PC-3 (cell line): ENCODE results near the gene MRPL24. TPM values are rescaled to one million over a fixed set of nuclear protein-coding genes. Genes with fewer than 3 reads are reported as not detected.
"Not testable (repeated sequence)": the region's sequence is repeated elsewhere in the genome, so short reads cannot be mapped to it uniquely, and the experiment has no call there.

Source experiments
- ATAC-seq: fragments of 200-7000 bp; cut with Tn5 transposase; 2 replicates; pipeline ENCODE4 v1.9.1; 2020; ENCODE audit warnings: mild to moderate bottlenecking, moderate library complexity
- BruUV-seq: library from RNA; stranded (reverse); fragments of 400-500 nt; replicated peaks from 2 replicates; lab custom pipeline; 2021; lab: Mats Ljungman, UMichigan
- CTCF ChIA-PET: fragments of 300-600 bp; sonication (Branson Sonifier 250); formaldehyde crosslinking; loops from one replicate; lab custom pipeline; 2022; ENCODE audit warnings: antibody characterized with exemption; lab: Charles Lee
- POLR2A ChIA-PET: fragments of 300-600 bp; sonication (Branson Sonifier 250); formaldehyde crosslinking; loops from one replicate; lab custom pipeline; 2022; ENCODE audit warnings: antibody characterized with exemption; ENCODE audit not compliant: unreplicated experiment; lab: Charles Lee
- DNase-seq: peaks from one replicate; pipeline ENCODE4 v3.0.0-alpha.2; 2015
- H2AFZ ChIP-seq: fragments of 300-600 bp; sonication (generic); 2 replicates; pipeline ENCODE4 v1.6.0; 2016; ENCODE audit warnings: antibody characterized with exemption, low read length
- H3F3A ChIP-seq: fragments of 300-600 bp; sonication (generic); one replicate; pipeline ENCODE4 v1.6.0; 2017; ENCODE audit warnings: antibody characterized with exemption, low read length, control low read depth, mild to moderate bottlenecking; ENCODE audit not compliant: unreplicated experiment
- H3K27ac ChIP-seq: fragments of 300-600 bp; sonication (generic); 2 replicates; pipeline ENCODE4 v1.5.1; 2016; ENCODE audit warnings: mild to moderate bottlenecking, low read length
- H3K27me3 ChIP-seq: fragments of 300-600 bp; sonication (generic); 2 replicates; pipeline ENCODE4 v1.6.1; 2016; ENCODE audit warnings: low read length, mixed read lengths
- H3K36me3 ChIP-seq: fragments of 300-600 bp; sonication (generic); 2 replicates; pipeline ENCODE4 v1.6.1; 2016; ENCODE audit warnings: low read depth, mixed run types, low read length, mixed read lengths
- H3K4me1 ChIP-seq: fragments of 300-600 bp; sonication (generic); 2 replicates; pipeline ENCODE4 v1.5.1; 2016; ENCODE audit warnings: low read length; ENCODE audit not compliant: insufficient read depth
- H3K4me2 ChIP-seq: fragments of 300-600 bp; sonication (generic); 2 replicates; pipeline ENCODE4 v1.6.0; 2016; ENCODE audit warnings: low read length
- H3K4me3 ChIP-seq: fragments of 300-600 bp; sonication (generic); 2 replicates; pipeline ENCODE4 v1.5.1; 2016; ENCODE audit warnings: mild to moderate bottlenecking, low read length, mixed read lengths
- H3K79me2 ChIP-seq: fragments of 300-600 bp; sonication (generic); 2 replicates; pipeline ENCODE4 v1.6.1; 2017; ENCODE audit warnings: low read length, mixed read lengths
- H3K9ac ChIP-seq: fragments of 300-600 bp; sonication (generic); 2 replicates; pipeline ENCODE4 v1.6.0; 2016; ENCODE audit warnings: mild to moderate bottlenecking, low read length
- H3K9me2 ChIP-seq: fragments of 300-600 bp; sonication (generic); replicated peaks from 2 replicates; pipeline ENCODE4 v1.6.1; 2016; ENCODE audit warnings: mixed run types, low read length, mixed read lengths
- H3K9me3 ChIP-seq: fragments of 300-600 bp; sonication (generic); 2 replicates; pipeline ENCODE4 v1.6.1; 2016; ENCODE audit warnings: low read length, mixed read lengths
- H4K20me1 ChIP-seq: fragments of 300-600 bp; sonication (generic); 2 replicates; pipeline ENCODE4 v1.6.1; 2016; ENCODE audit warnings: low read length, mixed read lengths
- EZH2 ChIP-seq: fragments of 300-600 bp; sonication (generic); IDR thresholded peaks from one replicate; pipeline ENCODE4 v1.6.1; 2017; ENCODE audit warnings: antibody characterized with exemption, mild to moderate bottlenecking, low read length; ENCODE audit not compliant: unreplicated experiment
- EZH2phosphoT487 ChIP-seq: fragments of 300-600 bp; sonication (generic); IDR thresholded peaks from 2 replicates; pipeline ENCODE4 v1.6.1; 2018; ENCODE audit warnings: mild to moderate bottlenecking, antibody characterized with exemption, low read length, borderline replicate concordance
- intact Hi-C: fragments of 100-400 bp; cut with micrococcal nuclease; formaldehyde crosslinking; loops from 2 replicates; pipeline ENCODE4 v1.9.0; 2023
- total RNA-seq: library from RNA; depleted of rRNA; stranded (reverse); fragments of >200 nt; gene quantifications from 2 replicates; pipeline ENCODE4 v1.2.3, GENCODE V29; 2014
- TF ChIP-seq, protein P1 (sequence below): fragments of 300-600 bp; sonication (generic); conservative IDR thresholded peaks from 2 replicates; pipeline ENCODE4 v1.5.1; 2017; ENCODE audit warnings: antibody characterized with exemption, low read depth, mild to moderate bottlenecking, low read length

MRPL24 gene
- total RNA-seq, 1 experiment from 2014 or later = 275 TPM

DNA sequence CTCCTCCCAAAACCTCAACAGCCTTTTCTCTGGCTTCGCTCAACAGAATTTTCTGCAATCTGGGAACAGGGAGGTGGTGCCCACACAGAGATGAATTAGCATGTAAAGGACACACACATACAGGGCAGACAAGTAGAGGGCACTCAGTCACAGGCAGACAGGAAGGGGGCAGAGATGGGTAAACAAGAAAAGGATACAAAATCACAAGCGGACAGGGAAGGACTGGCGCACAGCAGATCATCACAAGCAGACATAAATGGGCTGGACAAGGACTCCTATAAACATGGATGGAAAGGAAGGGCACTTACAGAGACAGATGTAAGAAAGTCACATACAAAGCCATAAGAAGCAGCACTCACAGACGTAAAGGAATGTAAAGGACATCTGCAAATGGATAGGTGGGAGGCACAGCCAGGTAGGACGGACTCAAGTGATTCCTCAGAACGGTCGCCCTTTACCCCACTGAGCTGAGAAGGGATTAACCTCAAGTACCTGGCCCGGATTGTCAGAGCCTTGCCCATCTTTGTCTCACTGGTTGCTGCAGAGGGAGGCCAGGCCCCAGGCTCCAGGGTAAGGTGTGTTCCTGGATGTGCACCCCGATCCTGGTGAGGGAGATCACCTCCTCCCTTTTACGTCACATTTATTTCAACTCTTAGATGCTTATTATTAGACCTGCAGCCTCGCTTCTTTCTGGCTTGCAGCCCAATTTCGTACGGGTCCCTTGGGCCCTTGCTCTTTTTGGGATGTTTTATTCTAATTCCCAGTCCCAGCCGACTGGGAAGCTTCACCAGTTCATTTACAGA, 25.6 kb upstream of the MRPL24 start:
- Histone ChIP-seq H3F3A (no peaks in the 10 kb centered on the region), H4K20me1 (peaks cover 4% of the 10 kb centered on the region; the same call in 1 of the 2 replicates), H3K27me3 (no peaks in the 10 kb centered on the region), H3K79me2 (peaks cover 50% of the 10 kb centered on the region), H3K27ac (peak overlapping the region; percentile 74), H3K9me2 (no peaks in the 10 kb centered on the region), H3K4me1 (peaks cover 31% of the 10 kb centered on the region), H3K9ac (peak overlapping the region; percentile 98), H3K4me3 (peak overlapping the region; percentile 74), H2AFZ (peak overlapping the region; percentile 91), H3K9me3 (no peaks in the 10 kb centered on the region), H3K4me2 (peak overlapping the region; percentile 96), H3K36me3 (peaks cover 8% of the 10 kb centered on the region)
- ChIA-PET POLR2A (interaction anchor here (0.6 to 1.8 kb wide), 4 partner anchors 15 to 465 kb away, joined by 3 to 7 read pairs (median 6); partner anchors contain the start of genes HDGF, ISG20L2, METTL25B and MRPL24), CTCF (interaction anchor here (0.6 to 1.3 kb wide), 7 partner anchors 26 to 907 kb away, joined by 3 to 9 read pairs (median 3); partner anchors contain the start of gene MRPL24)
- DNase-seq (peak; percentile 47), ATAC-seq (peak; percentile 16)
- TF ChIP-seq EZH2 (no peak), EZH2phosphoT487 (no peak)
- TF ChIP-seq, protein P1, sequence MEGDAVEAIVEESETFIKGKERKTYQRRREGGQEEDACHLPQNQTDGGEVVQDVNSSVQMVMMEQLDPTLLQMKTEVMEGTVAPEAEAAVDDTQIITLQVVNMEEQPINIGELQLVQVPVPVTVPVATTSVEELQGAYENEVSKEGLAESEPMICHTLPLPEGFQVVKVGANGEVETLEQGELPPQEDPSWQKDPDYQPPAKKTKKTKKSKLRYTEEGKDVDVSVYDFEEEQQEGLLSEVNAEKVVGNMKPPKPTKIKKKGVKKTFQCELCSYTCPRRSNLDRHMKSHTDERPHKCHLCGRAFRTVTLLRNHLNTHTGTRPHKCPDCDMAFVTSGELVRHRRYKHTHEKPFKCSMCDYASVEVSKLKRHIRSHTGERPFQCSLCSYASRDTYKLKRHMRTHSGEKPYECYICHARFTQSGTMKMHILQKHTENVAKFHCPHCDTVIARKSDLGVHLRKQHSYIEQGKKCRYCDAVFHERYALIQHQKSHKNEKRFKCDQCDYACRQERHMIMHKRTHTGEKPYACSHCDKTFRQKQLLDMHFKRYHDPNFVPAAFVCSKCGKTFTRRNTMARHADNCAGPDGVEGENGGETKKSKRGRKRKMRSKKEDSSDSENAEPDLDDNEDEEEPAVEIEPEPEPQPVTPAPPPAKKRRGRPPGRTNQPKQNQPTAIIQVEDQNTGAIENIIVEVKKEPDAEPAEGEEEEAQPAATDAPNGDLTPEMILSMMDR = no peak
- intact Hi-C loops = loop anchor here (1.0 kb wide), 3 partner anchors 14 to 38 kb away; partner anchors contain the start of genes ISG20L2, METTL25B and MRPL24
- TSS peak; percentile 81 for BruUV-seq

DNA sequence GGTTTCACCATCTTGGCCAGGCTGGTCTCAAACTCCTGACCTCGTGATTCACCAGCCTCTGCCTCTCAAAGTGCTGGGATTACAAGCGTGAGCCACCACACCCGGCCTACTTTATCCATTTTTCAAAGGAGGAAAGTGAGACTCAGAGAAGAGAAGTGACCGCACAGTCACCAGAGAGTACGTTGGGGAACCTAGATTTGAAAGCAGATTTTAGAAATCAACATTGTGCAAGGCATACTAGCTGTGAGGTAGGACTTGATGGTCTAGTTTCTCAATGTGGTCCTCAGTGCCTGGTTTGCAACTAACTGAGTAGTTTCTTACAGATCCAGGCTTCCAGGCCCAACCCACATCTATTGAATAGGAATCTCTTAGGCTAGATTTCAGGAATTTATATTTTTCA, 24.8 kb upstream of the MRPL24 start:
- Histone ChIP-seq H4K20me1 (peaks cover 4% of the 10 kb centered on the region; the same call in 1 of the 2 replicates), H3K36me3 (peaks cover 3% of the 10 kb centered on the region), H3K9ac (no peak overlapping the region; the same call in 1 of the 2 replicates), H3K4me2 (peak overlapping the region; percentile 96), H3K27me3 (no peaks in the 10 kb centered on the region), H3K4me1 (peaks cover 24% of the 10 kb centered on the region), H3K9me2 (no peaks in the 10 kb centered on the region), H3K27ac (no peak overlapping the region), H3K4me3 (peak overlapping the region; percentile 74), H3F3A (no peaks in the 10 kb centered on the region), H2AFZ (peak overlapping the region; percentile 91; the same call in 1 of the 2 replicates), H3K9me3 (no peaks in the 10 kb centered on the region), H3K79me2 (peaks cover 42% of the 10 kb centered on the region)
- ChIA-PET POLR2A (no interaction called here), CTCF (no interaction called here)
- ATAC-seq (no peak), DNase-seq (no peak)
- intact Hi-C loops = no loop called here
- BruUV-seq = no TSS peak
- no peak for TF ChIP-seq EZH2phosphoT487
- TF ChIP-seq EZH2 = no peak
- TF ChIP-seq, protein P1 = no peak

DNA sequence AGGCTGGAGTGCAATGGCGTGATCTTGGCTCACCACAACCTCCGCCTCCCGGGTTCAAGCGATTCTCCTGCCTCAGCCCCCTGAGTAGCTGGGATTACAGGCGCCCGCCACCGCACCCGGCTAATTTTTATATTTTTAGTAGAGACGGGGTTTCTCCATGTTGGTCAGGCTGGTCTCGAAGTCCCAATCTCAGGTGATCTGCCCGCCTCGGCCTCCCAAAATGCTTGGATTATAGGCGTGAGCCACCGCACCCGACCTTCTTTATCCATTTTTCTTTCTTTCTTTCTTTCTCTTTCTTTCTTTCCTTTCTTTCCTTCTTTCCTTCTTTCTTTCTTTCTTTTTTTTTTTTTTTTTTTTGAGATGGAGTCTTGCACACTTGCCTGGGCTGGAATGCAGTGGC, 24.2 kb upstream of the MRPL24 start:
- CTCF ChIA-PET = not testable (repeated sequence)

More for the DNA sequence above, 24.2 kb upstream of the MRPL24 start:
- H3K79me2 ChIP-seq = peaks cover 36% of the 10 kb centered on the region
- H3K27ac ChIP-seq, intact Hi-C loops, H3K9ac ChIP-seq, H4K20me1 ChIP-seq, H3K36me3 ChIP-seq, H2AFZ ChIP-seq, BruUV-seq, H3K9me3 ChIP-seq, H3K27me3 ChIP-seq, H3K4me3 ChIP-seq, POLR2A ChIA-PET, H3K4me2 ChIP-seq, DNase-seq, ATAC-seq, H3F3A ChIP-seq, H3K9me2 ChIP-seq: not testable (repeated sequence)
- H3K4me1 ChIP-seq = peaks cover 20% of the 10 kb centered on the region
